HG03280 (cell line): ENCODE results near the gene CASP1.

ENCODE experiments used
- ATAC-seq: cut with Tn5 transposase; IDR thresholded peaks from one replicate; pipeline ENCODE4 v1.9.1; 2021; ENCODE audit warnings: mild to moderate bottlenecking, moderate library complexity; ENCODE audit not compliant: unreplicated experiment

CASP1 gene

DNA sequence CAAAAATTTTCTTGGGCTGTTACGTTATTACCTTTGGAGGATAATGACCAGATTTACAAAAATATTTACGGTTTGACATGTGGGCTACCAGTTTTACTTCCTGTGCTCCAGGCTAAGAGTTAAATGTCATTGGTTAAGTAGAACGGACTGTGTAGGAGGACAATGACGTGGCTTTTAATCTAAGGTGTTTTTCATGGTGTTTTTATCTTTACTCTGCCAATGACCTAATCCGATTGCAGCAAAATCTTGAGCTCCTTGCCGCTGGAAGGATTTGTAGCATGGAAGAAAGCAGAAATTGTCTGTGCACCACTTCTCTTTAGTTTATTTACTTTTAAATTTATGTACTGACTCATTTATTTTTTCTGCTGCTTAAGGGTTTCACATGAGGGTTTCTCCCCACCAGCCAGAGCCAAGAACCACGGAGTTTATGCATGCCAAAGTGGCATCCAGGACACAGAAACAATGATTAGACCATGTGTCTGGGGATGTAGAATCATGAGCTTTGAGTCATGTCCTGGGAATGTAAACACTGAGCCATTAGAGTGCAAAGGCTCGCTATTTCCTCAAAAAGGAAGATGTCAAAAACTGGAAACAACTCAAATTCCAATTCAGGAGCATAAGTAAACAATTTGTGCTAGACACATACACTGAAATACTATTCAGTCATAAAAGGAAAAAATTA, 12.1 kb upstream of the CASP1 start:
- ATAC-seq = no peak

DNA sequence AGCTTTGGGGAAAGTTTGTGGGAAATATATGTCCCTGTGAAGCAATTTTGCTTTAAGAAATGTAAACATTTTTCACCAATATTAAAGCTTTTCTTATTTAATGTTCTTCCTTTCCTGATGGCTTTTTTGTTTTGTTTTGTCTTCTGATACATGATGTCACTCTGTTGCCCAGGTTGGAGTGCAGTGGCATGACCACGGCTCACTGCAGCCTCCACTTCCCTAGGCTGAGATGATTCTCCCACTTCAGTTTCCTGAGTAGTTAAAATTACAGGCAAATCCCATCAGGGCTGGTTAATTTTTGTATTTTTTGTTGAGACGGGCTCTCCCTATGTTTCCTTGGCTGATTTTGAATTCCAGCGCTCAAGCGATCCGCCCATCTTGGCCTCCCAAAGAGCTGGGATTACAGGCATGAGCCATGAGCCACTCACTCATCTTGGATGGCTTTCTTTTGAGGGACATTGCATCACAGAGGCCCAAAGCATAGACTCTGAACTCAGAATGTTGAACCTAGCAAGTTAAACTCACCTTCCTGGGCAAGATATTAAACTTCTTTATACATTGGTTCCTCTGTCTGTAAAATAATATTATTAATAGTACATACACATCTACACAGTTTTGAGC, 10.8 kb upstream of the CASP1 start:
- ATAC-seq = no peak

DNA sequence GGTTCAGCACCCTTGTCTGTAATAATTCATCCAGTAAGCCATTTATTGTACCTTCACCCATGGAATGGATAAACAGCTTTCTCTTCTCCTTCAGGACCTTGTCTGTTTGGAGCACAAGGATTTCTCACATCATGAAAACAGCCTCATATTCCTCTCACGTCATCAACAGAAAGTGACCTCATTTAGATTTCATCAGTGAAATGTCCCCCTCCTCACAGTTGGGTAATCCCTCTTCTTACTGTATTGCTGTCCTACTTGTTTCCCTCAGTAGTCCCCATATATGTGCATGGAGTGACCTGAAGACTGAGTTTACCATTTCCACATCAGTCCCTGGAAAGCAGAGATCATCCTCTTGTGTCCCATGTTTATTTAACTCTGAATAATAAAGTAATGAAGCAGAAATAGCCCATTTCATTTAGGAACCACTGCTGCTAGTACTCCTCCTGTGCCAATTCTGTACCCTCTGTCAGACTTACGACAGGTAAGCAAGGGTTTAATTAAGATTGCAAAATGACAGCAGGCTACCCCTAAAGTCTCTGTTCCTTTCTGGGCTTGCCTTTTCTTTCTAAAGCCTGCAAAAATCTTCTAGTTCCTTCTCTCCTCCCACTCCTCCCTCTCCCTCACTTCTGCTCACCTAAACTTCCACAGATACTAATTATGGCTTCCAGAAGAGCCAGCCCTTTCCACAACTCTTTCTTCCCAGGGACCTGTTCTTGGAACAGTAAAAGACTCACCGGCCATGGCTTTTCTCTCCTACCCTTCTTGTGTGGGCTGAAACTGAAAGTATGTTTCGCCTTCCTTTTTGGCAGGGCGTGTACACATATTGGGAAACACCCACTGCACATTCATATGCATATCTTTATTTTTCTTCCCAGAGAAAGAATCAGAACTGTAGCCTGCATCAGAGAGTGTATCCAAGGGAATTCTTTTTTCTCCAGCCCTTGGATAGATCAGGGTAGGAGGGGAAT, 9.9 kb upstream of the CASP1 start, which contains the start of gene CARD16:
TSS of gene CARD16 (minus strand) at position 779 of the 968 bp plus-strand sequence. CDS start at position 741, 38 bp downstream.
- ATAC-seq = peak; percentile 98

DNA sequence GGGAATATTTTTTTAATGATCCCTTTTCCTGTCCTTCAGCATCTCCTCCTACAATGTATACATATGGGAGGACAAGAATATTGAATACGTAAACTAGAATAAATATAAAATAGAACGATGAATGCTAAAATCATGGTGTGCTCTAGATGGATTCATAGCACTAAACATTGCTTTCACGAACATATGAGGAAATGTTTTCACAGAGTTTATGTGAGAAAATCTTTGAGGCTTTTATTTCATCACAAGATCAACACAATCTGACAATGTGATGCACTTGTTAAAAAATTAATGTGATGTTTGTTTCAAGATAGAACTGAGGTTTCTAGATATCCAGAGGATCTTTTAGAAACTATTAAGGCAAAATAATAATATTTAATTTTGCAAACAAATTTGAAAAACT, 7.2 kb upstream of the CASP1 start:
- ATAC-seq = no peak

DNA sequence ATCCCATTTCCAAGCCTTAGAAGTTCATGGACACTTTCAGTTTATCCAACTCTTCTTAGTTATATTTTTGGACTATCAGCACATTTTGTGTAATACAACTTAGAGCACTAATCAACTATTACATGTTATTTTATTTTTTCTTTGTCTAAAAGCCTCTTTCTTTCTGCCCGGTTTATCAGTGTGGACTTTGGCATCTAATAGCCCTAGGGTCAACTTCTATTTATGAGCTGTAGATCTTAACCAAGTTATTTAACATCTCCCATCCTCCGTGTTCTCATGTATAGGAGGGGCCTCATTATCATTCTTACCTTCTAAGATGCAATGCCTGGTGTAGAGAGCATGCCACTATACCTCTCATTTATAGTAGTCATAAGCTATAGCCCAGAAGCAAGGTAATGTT, 5.8 kb upstream of the CASP1 start:
- ATAC-seq = no peak

DNA sequence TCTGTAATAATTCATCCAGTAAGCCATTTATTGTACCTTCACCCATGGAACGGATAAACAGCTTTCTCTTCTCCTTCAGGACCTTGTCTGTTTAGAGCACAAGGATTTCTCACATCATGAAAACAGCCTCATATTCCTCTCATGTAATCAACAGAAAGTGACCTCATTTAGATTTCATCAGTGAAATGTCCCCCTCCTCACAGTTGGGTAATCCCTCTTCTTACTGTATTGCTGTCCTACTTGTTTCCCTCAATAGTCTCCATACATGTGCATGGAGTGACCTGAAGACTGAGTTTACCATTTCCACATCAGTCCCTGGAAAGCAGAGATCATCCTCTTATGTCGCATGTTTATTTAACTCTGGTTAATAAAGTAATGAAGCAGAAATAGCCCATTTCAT, 556 bp downstream of the CASP1 start:
- peak; percentile 6 for ATAC-seq

DNA sequence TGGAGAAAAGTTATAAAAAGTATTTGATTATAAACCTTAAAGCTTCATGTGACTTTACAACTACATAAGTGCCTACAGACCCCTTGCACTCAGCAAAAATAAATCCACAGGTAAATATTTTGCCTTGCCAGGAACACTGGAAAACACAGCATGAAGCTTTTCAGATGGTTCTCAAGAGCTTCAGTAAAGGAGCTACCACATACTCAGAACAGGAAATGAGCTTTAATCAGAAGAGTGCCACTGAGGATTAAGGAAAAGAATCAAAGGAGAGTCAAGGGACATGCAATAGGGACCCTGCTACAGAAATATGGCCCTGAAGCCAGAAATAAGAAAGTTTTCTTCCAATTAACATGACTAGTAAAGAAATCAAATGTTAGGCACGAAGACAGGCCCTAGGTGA, 1.2 kb downstream of the CASP1 start:
- ATAC-seq = no peak

DNA sequence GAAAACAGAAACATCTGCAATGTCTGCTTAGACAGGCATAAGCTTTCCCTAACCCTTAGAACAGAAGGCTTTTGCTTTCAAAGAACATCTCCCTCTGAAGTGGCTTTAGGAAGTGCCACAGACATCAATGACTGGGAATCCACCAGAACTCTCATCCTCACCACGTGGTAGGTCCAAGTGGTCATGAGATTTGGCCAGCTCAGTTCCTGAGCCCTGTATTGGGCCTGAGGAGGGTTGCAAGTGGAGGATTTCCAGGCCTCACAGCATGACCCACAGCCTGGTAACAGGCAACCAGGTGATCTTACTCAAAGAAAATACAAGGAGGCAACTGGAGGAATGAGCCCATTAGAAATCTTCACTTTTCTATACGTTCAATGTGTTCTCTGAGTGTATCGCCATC, 1.6 kb downstream of the CASP1 start:
- no peak for ATAC-seq

DNA sequence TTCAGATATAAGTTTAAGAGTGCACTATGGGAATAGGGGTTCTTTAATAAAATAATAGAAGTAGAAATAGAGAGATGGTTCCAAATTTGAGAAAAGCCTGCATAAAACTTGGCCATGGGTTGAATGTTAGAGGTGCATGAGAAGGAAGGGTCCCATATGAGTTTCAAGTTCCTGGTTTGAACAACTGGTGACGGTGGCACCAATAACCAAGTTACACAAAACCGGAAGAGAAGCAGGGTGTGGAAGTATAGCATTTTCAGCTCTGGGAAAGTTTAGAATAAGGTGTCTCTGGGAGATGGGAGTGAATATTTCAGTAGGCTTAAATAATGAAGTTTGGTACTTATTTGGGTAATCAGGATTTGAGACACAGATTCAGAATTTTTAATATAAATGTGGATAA, 2.4 kb downstream of the CASP1 start:
- no peak for ATAC-seq

DNA sequence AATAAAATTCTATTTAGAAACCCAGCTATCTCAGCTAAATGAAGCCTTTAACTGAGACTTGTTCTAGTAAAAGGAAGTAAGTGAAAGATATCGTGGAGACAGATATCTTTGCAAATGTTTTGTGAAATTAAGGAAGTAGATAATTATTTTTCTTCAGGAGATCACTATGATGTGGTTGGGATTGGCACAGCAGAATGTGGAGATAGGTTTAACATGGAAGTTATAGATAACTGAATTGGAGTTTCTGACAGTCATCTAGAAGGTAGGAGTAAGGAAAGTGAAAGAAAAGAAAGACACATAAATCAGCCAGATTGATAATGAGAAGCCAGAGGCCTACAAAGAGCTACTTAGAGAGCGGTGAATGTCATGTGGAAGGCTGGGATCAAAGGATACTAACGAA, 7.3 kb downstream of the CASP1 start:
- no peak for ATAC-seq

DNA sequence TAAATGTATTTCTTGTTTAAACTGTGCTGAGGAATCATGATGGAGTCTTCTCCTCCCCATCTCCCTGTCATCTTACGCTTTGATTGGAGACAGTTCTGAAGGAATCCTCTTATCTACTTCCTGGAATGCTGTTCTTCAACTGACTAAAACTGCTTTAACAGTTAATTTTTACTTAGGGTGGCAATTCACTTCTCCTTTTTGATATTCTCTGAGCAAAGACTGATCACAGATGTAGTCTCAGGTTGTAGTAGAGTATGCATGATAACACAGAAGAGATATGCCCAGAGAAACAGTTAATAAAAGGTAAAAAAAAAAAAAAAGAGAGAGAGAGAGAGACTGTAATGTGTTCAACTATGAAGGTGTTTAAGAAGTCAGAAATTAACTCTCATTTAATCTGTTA, 10.6 kb downstream of the CASP1 start:
- ATAC-seq = no peak

DNA sequence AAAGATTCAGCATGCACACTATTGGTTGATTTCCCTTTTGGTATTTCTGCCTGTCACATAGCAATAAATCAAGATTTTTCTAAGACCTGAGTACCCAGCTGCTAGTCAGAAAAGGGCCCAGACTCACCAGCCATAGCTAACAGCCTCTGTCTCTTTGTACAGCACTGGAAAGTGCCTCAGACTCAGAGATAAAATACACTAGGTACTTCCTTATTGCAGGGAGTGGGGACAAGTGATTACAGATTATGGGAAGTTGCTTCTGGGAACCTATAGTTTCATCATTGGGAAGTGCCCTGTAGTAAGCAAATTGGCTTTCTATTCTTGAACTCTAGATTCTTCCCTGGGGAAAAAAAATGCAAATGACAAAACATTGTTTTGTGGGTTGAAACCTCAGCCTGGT, 11.9 kb downstream of the CASP1 start, which contains the start of gene CASP5:
TSS of gene CASP5 (minus strand) at position 166 of the 400 bp plus-strand sequence. CDS start at position 134, 32 bp downstream.
- ATAC-seq = no peak

DNA sequence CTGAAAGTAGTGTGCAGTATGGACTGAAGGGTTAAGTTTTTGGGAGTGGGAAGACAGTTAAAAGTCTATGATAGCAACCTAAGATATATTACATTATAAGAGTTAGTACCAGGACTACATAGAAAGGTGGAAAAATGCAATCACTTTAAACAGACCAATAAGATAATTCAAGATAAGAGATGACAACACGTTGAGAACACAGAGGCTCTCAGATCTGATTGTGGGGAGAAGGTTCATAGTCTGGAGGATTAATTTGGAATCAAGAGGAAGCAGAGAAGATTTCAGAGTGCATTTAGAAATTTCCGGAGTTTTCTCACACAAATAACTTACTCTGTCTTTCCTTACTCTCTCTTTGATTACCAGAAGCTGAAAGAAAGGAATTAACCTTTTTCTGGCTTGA, 12.4 kb downstream of the CASP1 start:
- no peak for ATAC-seq

DNA sequence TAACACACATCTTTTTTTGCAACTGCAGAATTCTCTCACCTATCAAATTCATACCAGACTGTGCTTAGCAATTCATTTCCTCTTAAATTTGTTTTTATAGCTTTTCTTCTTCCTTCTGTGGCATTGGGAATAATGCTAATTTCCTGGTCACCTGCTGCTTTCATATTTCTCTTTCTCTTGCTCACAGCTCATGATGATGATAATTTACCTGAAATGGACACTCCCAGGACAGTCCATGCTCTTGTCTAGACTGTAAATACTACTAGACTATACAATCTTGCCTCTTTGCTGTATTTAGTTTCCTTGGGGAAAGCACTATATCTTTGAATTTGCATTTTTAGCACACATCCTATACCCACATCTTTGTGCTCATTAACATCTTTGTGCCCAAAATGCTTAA, 27.5 kb downstream of the CASP1 start:
- ATAC-seq = no peak

DNA sequence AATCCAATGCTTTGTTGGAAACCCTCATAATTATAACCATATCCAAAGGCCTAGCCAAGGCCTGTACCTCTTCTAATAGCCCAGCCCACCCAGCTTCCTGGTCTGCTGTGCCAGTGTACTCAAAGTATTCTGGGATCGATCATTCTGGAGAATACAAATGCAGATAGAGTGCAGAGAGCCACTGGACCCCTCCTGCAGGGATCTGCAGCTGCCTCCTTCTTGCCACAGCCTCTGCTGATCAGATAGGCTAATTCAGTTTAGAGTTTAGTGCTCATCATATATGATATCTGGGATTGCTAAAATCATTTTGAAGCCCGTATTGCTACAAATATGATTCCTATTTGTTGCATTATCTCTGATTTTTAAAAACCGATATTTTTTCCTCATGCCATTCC, 29.5 kb downstream of the CASP1 start:
- no peak for ATAC-seq

DNA sequence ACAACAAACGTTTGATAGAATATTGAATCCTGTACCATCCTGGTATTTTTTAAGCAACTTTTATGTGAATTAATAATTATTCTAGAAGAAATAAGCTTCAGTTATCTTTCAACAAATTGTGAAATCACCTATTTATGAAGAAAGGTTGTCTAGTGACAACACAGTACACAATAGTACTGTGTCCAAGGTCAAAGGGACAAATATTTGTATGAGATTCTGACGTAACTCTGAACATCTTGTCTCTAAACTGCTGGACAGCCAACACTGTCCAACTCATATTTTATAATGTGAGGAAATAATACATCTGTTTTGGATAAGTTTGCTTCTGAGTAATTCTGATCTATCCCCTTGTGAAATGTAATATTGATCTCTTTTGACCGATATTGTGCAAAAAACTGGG, 30.9 kb downstream of the CASP1 start:
- no peak for ATAC-seq

DNA sequence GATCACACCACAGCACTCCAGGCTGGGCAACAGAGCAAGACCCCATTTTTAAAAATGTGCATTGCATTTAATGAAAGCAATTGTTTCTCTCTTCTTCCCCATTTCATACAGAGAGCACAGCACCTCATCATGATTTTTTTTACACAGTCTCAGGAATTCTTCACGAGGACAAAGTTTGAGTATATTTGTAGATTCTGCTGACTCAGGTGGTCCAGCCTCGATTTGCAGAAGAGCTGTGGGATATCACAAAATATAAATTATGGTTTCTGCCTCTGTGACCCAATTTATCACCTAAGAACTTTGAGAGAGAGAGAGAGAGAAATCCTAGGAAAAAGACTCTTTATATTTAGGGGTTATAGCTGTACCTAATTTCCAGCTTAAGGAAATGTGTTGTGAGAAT, 31.8 kb downstream of the CASP1 start:
- no peak for ATAC-seq

DNA sequence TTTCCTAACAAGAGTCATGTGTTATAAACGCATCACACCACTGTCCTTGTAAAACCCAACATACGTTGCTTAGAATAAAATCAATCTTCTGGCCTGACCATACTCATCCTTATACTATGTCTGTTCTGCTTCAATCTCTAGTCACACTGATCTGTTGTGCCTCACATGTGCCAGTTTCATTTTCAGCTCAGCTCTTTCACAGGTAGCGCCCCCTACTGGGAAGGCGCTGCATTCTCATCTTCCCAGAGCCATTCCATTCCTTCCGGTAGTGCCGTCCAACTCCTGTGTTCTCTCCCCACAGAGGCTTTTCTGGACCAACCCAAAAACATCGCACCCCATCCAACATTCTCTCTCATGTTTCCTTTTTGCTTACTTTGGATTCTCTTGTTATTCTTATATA, 34.1 kb downstream of the CASP1 start:
- peak; percentile 96 for ATAC-seq

DNA sequence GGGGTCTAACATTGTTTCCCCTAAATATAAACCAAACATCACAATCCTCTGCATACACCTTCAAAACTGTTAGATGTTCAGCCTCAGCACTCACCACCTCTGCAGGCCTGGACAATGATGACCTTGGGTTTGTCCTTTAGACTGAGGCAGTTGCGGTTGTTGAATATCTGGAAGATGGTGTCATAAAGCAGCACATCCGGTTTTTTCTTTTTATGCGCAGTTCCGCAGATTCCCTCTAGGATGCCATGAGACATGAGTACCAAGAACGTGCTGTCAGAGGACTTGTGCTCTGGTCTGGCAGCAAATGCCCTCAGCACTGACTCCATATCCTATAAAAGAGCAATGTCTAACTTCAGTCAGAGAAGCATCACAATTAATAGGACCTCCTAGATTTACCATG, 34.8 kb downstream of the CASP1 start:
- ATAC-seq = no peak

DNA sequence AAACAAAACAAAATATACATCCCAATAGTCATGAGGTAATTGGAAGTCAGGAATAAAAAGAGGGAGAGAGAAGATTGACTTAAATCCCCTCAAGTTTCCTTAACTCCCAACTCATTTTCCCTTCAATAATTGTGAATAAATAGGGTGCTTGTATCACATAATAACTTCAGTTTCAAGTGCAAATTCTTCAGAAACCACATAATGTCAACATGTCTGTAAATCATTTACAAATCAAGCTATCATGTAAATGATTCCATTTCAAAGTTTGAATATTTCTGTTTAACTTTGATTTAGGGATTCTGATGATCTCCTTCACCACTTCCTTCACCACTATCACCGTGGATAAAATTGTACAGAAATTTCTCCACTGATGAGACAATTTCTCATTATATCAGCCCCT, 35.2 kb downstream of the CASP1 start:
- ATAC-seq = no peak

DNA sequence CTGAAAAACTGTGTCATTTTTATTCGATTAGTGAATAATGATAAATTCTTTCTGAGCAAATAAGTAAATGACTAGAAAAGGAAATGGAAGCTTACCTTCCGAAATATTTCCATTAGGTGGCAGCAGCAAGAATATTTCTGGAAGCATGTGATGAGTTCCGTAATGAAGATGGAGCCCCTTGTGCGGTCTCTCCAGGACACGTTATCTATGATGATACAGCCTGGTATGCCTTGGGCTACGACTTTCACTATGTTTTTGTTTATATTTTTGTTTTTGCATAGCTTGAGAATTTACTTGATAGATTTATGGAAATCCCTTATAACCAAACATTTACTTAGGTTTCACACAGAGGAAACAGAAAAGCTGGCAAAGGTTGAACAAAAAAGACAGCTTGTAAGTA, 37.7 kb downstream of the CASP1 start:
- ATAC-seq = no peak

DNA sequence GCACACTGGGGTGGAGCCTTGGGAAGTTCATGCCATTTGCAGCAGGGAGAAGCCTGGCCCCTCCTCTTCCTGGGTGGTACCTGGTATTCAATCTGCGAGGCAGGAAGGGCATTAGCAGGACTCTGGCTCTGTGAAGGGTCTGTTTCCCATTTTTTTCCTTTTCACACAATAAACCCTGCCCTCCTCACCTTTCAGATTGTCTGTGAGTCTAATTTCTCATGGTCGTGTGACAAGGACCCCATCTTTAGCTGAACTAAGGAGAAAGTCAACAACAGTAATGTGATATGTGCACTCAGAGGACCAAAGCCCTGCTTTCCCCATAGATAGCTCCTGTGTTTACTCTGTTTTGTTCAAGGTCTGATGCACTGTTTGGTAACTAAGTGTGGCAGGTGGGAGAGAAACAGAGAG, 39.9 kb downstream of the CASP1 start:
- no peak for ATAC-seq
